ENCODE results near the gene ANKMY2. TPM values are rescaled to one million over a fixed set of nuclear protein-coding genes. Genes with fewer than 3 reads are reported as not detected.

Gene ANKMY2
- total RNA-seq, 1 donor from 2014 or later = 7.9 TPM

GRCh38 chr7:16583834-16584233 is 61.7 kb downstream of the ANKMY2 start:
- no peak for DNase-seq (ENCODE audit: low read depth in 2 of 2)

DNA sequence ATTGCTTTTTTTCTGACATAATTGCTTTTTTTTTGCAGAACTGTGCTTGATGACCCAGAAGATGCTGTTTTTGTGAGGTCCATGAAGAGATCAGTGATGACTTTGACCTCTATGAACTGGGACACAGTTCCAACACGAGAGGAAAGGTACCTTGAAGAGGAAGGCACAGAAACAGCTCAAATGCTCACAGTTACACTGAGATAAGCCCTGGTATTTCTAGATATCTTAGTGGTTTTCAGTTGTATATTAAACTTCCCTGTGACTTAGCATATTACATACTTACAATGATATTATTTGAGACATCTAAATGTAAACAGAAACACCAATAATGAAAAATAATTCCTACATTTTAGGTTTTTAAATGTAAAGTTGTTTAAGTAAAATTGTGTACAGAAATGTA is 64.3 kb downstream of the ANKMY2 start:
- DNase-seq (ENCODE audit: low read depth in 2 of 2) = no peak

- no peak for DNase-seq (ENCODE audit: low read depth in 2 of 2)
Observed at GRCh38 chr7:16579216-16579615, 66.3 kb downstream of the ANKMY2 start.

DNA sequence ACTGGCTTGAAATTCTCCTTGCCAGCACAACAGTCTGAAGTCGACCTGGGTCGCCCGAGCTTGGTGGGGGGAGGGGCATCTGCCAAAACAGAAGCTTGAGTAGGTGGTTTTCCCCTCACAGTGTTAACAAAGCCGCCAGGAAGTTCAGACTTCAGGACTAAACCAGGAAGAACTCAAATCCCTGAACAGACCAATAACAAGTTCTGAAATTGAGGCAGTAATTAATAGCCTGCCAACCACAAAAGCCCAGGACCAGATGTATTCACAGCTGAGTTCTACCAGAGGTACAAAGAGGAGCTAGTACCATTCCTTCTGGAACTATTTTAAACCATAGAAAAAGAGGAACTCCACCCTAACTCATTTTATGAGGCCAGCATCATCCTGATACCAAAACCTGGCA is 73.6 kb downstream of the ANKMY2 start:
- no peak for DNase-seq (ENCODE audit: low read depth in 2 of 2)

GRCh38 chr7:16564909-16565426 is 80.6 kb downstream of the ANKMY2 start:
- DNase-seq (ENCODE audit: low read depth in 2 of 2) = peak; percentile 56 to 64

DNA sequence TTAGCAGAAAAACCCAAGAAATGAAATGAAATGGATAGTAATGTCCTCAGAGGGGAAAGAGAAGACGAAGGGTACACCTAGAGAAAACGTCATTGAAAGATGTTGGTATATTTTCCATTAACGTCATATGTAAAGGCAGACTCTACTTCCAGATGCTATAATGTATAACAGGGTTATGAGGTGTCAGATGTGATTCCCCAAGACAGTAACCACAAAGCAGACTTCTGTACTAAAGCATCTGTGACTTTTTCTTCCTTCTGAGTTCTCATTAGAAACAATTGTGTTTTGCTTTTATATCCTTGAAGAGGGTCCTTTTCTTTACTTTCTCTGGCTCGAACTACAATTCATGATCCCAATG is 81.6 kb downstream of the ANKMY2 start:
- DNase-seq (ENCODE audit: low read depth in 2 of 2) = no peak

GRCh38 chr7:16563281-16564022 is 82.1 kb downstream of the ANKMY2 start:
- peak in 1 of 2 donors; percentile 48 for DNase-seq (ENCODE audit: low read depth in 2 of 2)

GRCh38 chr7:16562456-16563220 is 82.9 kb downstream of the ANKMY2 start:
- DNase-seq (ENCODE audit: low read depth in 2 of 2) = no peak

DNA sequence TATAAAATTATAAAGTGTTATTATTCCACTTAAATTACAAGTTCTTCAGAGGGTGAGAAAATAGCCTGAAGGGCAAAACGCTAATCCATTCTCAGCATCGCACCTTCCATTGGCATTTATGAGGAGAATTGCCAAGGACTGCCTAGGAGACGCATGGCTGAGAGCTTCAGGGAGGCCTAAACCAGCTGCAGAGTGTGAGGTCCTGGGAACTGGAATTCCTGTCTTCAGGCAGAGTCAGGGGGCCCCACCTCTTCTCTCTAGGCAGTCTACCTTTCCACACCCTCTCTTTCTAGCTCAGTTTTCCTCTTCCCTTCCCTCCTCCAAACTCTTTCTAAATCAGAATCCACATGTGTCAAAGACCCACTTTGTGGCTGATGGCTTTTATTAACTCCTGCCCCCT is 83.6 kb downstream of the ANKMY2 start:
- no peak for DNase-seq (ENCODE audit: low read depth in 2 of 2)

DNA sequence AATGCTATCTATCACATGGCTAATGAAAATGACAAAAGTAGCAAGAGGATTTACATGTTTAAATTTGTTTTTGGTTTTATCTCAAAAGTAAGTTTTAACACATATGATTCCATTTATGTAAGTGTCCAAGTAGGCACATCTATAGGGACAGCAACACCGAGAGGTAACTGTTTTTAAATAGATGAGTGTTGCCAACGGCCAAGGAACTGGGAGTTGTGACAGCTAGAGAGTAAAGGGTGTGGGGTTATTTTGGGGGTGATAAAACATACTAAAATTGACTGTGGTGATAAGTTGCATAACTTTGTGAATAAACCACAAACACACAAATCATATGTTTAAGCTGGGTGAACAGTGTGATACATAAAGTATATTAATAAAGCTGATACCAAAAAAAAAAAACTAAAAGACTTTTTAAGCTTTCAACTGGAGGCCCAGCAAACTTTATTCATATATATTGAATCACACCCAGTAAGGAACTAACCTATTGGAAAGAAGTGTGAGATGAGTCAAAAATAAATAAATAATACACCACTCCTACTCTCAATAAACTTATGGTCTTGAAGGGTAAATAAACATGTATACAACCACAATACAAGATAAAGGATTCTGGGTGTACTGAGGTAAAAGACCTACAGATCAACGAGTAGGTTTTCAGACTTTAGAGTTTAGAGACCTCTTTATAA is 85.9 kb downstream of the ANKMY2 start:
- DNase-seq (ENCODE audit: low read depth in 2 of 2) = no peak

- DNase-seq (ENCODE audit: low read depth in 2 of 2) = no peak
Observed at GRCh38 chr7:16558761-16559302, 86.7 kb downstream of the ANKMY2 start.

DNA sequence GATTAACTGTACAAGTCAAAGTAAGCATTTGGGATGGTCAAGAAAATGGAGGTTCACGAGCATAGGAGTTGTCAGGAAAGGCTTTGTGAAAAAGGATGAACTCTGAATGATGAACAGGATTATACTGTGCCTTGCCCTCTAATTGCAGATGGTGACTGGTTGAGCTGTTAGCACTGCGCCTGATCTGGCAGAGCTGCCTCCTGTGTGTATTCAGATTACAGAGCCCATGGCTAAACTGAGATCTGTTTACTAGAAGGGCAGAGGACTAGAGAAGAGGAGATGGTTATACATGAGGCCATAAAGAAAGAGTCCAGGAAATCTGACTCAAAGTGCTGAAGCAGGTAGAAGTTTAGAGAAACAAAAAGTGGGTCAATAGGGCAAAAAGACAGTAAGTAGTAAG is 89.2 kb downstream of the ANKMY2 start:
- no peak for DNase-seq (ENCODE audit: low read depth in 2 of 2)

GRCh38 chr7:16554518-16555236 is 90.9 kb downstream of the ANKMY2 start:
- no peak for DNase-seq (ENCODE audit: low read depth in 2 of 2)

DNA sequence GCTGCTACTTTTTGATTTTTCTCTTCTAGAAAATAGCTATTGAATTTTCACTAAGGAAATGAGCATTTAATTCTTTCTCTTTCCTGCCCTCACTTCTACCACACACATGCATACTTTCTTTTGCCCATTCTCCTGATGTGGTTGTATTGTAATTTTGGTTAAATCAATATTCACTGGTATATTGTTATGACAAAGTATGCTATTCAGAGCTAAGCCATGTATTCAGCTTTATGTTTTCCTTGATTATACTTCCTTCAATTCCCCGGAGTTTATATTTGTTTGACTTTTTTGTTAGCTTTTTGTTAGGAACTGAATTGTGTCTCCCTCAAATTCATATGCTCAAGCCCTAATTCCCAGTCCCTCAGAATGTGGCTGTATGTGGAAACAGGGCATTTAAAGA is 94.9 kb downstream of the ANKMY2 start:
- DNase-seq (ENCODE audit: low read depth in 2 of 2) = no peak

Other genes starting within 250 kb of the ANKMY2 start
- gene CRPPA, start 224.2 kb downstream of the ANKMY2 start, total RNA-seq = 1.2 and 1.3 TPM in 2 replicates
- not detected in 2 replicates for gene SOSTDC1, start 180.0 kb downstream of the ANKMY2 start, total RNA-seq
- gene LRRC72, start 118.9 kb downstream of the ANKMY2 start, total RNA-seq = not detected in 2 replicates
- 56.9 and 73.2 TPM in 2 replicates for gene BZW2, start 427 bp upstream of the ANKMY2 start, total RNA-seq
- 45.1 and 74.6 TPM in 2 replicates for gene TSPAN13, start 108.0 kb upstream of the ANKMY2 start, total RNA-seq
- not detected in 2 replicates for gene AGR2, start 159.2 kb upstream of the ANKMY2 start, total RNA-seq
- not detected in 2 replicates for gene AGR3, start 236.2 kb upstream of the ANKMY2 start, total RNA-seq

Data from lung microvascular endothelial cell (primary cell).